B cell (primary cell): ENCODE measurements around the gene PCDHA3.

Experiments
- CTCF ChIP-seq: fragments of 200-600 bp; IDR thresholded peaks from one replicate; pipeline ENCODE4 v1.8.0; 2022; ENCODE audit warnings: antibody characterized with exemption, mild to moderate bottlenecking
- EZH2 ChIP-seq: IDR thresholded peaks from 2 replicates; pipeline ENCODE4 v1.6.1; 2012; ENCODE audit warnings: borderline replicate concordance, low read depth, mild to moderate bottlenecking, moderate library complexity, low read length; ENCODE audit not compliant: insufficient read depth, poor library complexity, severe bottlenecking

- no peak for TF ChIP-seq CTCF
- no peak for TF ChIP-seq EZH2
Observed at GRCh38 chr5:140833993-140834392, 33.1 kb downstream of the PCDHA3 start, which contains the start of gene PCDHA7.
